Activated gamma-delta T cell (primary cell): Measurements from ENCODE around the gene CDNF.
"Not testable (repeated sequence)": the region's sequence is repeated elsewhere in the genome, so short reads cannot be mapped to it uniquely, and the experiment has no call there.

Experiments used
- DNase-seq: peaks from one replicate; lab custom pipeline; 2025; lab: John Stamatoyannopoulos, UW

CDNF gene

GRCh38 chr10:14839305-14839695 lies 1.5 kb upstream of the CDNF start:
- no peak for DNase-seq

DNA sequence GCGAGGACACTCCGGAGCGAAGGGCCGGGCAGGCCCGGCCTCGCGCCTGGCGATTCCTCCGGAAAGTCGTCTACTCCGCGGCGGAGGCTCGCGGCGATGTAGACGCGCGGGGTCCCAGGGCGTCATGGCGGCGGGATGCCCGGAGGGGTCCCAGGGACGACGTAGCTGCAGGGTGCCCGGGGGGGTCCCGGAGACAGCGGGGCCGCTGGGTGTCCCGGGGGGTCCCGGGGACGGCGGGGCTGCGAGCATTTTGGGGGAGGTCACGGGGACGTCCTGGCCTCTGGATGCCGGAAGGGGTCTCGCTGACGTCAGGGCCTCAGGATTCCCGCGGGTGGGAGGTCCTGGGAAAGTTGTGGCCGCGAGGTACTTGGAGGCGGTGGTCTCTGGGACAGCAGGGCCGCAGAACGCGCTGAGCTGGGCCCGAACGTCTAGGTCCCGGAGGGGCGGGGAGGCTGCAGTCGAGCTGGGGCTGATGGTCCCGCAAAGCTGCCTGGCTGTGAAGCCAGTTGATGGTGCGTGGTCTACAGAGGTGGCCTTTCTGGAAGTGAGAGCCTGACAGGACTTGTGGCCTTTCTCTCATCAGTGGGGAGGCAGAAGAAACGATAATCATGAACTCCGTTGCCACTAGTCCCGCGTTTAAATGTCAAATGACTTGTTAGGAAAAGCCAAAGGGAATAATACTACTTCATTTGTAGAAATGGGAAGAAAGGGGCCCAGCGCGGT lies 906 bp upstream of the CDNF start:
- DNase-seq: peak; percentile 27

DNA sequence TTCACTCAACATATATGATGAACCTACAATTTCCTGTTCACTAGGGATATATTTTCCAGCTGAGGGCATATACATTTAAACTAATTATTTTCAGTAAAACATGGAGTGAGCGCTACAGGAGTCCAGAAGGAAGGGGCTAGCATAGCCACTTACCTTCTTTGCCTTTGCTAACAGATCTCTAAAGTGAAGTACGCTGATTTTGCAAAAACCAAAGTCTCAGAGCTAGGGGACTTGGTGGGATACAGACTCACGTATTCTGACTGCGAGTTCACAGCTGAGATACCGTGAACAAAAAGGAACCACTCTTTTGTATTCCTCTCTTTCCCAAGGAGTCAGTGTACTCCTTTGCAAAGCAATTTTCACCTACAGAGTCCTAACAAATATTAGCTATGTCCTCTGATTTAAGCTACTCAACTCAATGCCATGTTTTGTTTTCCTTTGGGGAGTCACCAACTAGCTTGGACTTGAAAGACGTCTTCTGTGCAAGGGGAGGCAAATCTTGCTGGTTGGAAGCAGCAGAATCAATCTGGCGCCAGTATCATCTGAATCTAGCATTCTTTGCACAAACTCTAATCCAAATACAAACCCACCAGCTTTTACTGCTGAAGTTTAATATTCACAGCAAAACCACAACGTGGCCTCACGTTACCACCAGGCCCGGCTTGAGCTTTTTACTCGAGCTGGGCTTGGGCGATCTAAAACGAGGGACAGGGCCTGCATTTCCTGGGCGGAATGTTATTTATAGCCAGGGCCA lies 657 bp downstream of the CDNF start:
- DNase-seq: no peak

DNA sequence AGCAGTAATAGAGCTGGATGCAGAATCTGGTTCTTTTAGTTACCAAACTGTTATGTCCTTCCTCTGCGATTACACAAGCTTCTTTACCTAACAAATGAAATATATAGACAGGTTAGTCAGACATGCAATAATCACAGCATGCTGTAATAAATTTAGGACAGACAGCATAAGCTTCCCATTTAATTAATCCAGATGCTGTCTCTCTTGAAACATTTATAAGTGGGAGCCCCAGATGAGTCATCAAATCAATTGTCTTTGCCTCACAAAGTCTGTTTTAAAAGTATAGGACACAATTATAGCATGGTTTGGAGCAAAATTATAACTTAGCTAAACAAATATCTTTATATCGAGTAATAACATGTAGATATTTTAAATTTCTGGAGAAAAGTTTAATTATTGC lies 1.6 kb downstream of the CDNF start:
- DNase-seq: no peak

DNA sequence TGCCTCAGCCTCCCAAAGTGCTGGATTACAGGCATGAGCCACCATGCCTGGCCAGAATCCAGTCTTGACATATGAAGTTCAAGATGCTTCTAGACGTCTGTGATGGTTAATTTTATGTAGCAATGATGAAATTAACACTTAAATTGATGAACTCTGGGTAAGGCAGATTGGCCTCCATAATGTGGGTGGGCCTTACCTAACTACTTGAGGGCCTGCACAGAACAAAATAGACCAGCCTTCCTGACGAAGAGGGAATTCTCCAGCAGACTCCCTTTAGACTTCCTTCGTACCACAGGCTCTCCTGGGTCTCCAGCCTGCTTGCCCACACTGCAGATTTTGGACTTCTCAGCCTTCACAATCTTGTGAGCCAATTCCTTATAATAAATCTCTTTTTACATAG lies 4.7 kb downstream of the CDNF start:
- no peak for DNase-seq

DNA sequence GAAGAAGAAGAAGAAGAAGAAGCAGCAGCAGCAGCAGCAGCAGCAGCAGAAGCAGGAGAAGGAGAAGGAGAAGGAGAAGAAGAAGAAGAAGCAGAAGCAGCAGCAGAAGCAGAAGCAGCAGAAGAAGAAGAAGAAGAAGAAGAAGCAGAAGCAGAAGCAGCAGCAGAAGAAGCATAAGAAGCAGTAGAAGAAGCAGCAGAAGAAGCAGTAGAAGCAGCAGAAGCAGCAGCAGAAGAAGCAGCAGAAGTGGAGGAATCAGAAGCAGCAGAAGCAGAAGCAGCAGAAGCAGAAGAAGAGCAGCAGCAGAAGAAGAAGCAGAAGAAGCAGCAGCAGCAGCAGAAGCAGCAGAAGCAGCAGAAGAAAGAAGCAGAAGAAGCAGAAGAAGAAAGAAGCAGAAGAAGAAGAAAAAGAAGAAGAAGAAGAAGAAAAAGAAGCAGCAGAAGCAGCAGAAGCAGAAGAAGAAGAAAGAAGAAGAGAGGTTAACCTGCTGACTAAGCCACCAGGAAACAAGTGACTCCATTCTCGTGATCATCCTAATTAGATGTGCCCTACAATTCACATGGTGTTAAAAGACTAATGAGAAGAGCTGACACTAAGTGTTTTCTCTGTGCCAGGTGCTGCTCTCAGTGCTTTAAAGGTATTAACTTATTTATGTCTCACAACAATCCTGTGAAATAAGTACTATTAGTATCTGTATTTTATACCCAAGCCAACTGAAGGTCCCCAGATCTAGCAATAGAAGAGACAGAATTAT lies 11.6 kb downstream of the CDNF start:
- no peak for DNase-seq

GRCh38 chr10:14823966-14824365 lies 13.9 kb downstream of the CDNF start:
- DNase-seq: no peak

DNA sequence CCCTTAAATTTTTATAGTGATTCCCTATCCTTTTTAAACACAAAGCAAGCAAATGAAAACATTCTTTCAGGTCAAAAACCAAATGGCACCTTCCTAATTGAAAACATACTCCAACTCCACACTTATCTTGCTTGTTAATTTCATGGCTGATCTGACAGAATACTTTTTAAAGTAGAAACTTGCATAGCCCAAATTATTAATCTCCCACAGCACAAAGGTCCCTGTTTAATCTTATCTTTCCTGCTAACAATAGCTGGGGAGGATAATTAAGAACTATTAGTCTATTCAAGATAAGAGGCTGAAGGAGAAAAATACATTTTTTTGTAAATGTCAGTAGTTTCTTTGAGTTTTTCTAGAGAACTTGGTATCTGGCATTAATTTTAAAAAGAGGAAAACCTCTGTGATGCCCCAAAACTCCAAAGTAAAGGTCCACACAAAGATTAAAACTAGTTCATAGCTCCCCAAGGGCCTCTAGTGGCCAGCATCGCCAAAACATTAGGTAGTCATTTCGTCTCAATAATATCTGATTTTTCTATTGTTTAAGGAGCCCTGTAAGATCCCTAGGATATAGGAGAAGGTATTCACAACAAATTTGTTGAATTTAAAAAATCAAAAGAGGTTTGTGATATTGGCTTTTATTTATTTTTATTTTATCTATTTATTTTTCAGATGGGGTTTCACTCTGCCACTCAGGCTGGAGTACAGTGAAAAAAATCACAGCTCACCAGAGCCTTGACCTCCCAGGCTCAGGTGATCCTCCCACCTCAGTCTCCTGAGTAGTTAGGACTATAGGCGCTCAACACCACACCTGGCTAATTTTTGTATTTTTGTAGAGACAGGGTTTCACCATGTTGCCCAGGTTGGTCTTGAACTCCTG lies 14.7 kb downstream of the CDNF start:
- no peak for DNase-seq

GRCh38 chr10:14821635-14822375 lies 16.0 kb downstream of the CDNF start:
- DNase-seq: no peak

GRCh38 chr10:14820775-14821154 lies 17.1 kb downstream of the CDNF start:
- DNase-seq: no peak

DNA sequence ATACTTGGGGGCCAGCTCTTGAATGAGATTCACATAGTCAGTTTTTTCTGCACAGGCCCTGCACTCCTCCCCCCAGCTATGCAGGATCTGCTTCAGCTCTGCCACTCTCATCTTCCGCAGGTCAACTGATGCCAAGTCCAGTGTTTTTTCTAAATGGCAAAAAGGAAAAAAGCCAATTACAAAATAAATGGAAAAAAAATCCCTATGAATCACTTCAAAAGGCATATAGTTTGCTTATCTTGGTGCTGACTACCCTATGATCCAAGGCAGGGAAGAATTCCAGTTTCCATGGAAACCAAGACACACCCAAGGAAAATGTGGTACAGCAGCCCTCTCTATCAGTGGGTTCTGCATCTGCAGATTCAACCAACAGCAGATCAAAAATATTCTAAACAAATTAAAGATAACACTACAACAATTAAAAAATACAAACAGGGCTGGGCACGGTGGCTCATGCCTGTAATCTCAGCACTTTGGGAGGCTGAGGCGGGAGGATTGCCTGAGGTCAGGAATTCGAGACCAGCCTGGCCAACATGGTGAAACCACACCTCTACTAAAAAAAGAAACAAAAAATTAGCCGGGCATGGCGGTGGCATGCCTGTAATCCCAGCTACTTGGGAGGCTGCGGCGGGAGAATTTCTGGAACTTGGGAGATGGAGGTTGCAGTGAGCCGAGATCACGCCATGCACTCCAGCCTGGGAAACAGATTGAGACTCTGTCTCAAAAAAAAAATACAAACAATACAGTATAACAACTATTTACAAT lies 17.6 kb downstream of the CDNF start:
- DNase-seq: no peak

GRCh38 chr10:14816717-14817116 lies 21.1 kb downstream of the CDNF start:
- DNase-seq: not testable (repeated sequence)

- no peak for DNase-seq
These were observed 22.2 kb downstream of the CDNF start for GRCh38 chr10:14815681-14816080.

DNA sequence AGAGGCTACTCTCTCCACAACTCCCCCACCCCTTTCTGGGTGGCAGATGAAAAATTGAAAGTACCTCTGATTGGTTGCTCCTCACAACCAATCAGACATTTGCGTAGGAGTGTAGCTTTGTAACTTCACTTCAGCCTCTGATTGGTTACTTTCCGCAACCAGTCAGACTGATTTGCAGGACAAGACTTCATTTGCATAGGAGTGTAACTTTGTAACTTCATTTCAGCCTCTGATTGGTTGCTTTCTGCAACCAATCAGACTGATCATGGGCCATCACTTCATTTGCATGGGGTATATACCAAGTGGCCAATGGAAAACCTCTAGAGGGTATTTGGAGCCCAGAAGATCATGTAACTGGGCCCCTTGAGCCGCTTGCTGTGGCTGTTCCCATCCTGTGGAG lies 25.6 kb downstream of the CDNF start:
- no peak for DNase-seq

GRCh38 chr10:14810969-14811953 lies 26.6 kb downstream of the CDNF start:
- DNase-seq: no peak

DNA sequence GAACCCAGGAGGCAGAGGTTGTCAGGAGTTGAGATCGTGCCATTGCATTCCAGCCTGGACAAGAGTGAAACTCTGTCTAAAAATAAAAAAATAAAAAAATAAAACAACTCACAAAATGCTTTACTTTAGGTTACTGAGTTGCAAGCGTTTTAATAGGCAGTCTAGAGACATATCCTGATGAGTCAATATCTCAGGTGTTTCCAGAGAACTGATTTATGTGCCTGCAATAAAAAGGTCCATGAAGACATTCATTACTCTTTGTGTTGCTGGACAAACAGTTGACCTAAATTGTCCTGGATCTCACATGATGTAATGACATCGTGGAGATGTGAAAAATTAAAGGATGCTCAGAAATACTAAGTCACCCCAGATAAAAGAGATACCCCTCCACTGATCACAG lies 31.5 kb downstream of the CDNF start:
- DNase-seq: no peak

GRCh38 chr10:14803827-14804226 lies 34.0 kb downstream of the CDNF start:
- DNase-seq: no peak

DNA sequence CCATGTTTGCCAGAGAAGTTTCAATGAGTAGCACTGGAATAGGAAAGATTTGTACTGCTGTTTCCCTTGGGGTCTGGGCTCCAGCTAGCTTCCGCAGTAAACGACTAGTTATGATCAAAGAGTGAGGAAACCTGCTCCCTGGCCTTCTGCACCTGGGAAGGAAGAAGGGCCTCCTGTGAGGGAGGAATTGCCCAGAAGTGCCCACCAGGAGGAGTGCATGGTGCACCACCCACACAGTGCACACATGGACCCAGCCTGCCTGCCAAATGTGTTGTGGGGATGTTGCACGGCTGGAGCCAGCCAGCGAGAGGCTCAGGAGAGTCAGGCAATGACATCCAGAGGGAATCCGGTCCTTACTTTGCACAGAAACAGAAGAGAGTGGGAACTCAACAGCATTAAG lies 36.1 kb downstream of the CDNF start:
- DNase-seq: no peak

- no peak for DNase-seq
These were observed 37.4 kb downstream of the CDNF start for GRCh38 chr10:14800397-14800796.
